H1 (cell line): Measurements from ENCODE around the gene PSMB9. TPM values are rescaled to one million over a fixed set of nuclear protein-coding genes. Genes with fewer than 3 reads are reported as not detected.
A peak's percentile ranks its signal among the peaks of the same experiment; 100 is the strongest.

Experiments
- CTCF ChIA-PET: fragments of 300-600 bp; sonication (Branson Sonifier 250); formaldehyde crosslinking; loops from one replicate; lab custom pipeline; 2021; ENCODE audit not compliant: partially characterized antibody; lab: Charles Lee
- POLR2A ChIA-PET: fragments of 300-600 bp; sonication (Branson Sonifier 250); formaldehyde crosslinking; loops from one replicate; lab custom pipeline; 2021; ENCODE audit warnings: inconsistent platforms; ENCODE audit not compliant: partially characterized antibody; lab: Charles Lee
- DNase-seq, 2 experiments: peaks; one replicate each; pipeline versions ENCODE4 v3.0.0 to v3.0.0-alpha.2; 2010 to 2022; ENCODE audit warnings: low spot score in 2 of 2, low read depth in 1 of 2, mixed read lengths in 1 of 2
- FAIRE-seq: peaks from 2 replicates; lab custom pipeline; 2011; peaks lifted over from hg19 to GRCh38; lab: Jason Lieb, UNC
- H2AFZ ChIP-seq: 2 replicates; pipeline ENCODE4 v1.8.1; 2012; ENCODE audit warnings: low read length, inconsistent platforms
- H2AK5ac ChIP-seq: 2 replicates; pipeline ENCODE4 v1.6.1; 2013; ENCODE audit warnings: low read depth, low read length
- H2BK120ac ChIP-seq: replicated peaks from 2 replicates; pipeline ENCODE3; 2013; ENCODE audit warnings: low read depth, low read length, inconsistent platforms
- H2BK12ac ChIP-seq: 2 replicates; pipeline ENCODE4 v1.6.1; 2013; ENCODE audit warnings: low read depth, low read length
- H2BK15ac ChIP-seq: 2 replicates; pipeline ENCODE4 v1.6.1; 2013; ENCODE audit warnings: low read length
- H2BK20ac ChIP-seq: 2 replicates; pipeline ENCODE4 v1.6.1; 2013; ENCODE audit warnings: low read length
- H2BK5ac ChIP-seq: 2 replicates; pipeline ENCODE4 v1.6.1; 2013; ENCODE audit warnings: low read depth, low read length
- H3K14ac ChIP-seq: 2 replicates; pipeline ENCODE4 v1.6.1; 2013; ENCODE audit warnings: inconsistent platforms; ENCODE audit not compliant: insufficient read length
- H3K18ac ChIP-seq: 2 replicates; pipeline ENCODE4 v1.6.1; 2013; ENCODE audit warnings: low read length; ENCODE audit errors: extremely low read depth
- H3K23ac ChIP-seq: 2 replicates; pipeline ENCODE4 v1.6.1; 2013; ENCODE audit warnings: inconsistent platforms; ENCODE audit not compliant: insufficient read length
- H3K23me2 ChIP-seq: 2 replicates; pipeline ENCODE4 v1.6.1; 2013; ENCODE audit warnings: low read depth, low read length
- H3K27ac ChIP-seq: 2 replicates; pipeline ENCODE4 v1.6.1; 2011; ENCODE audit warnings: low read depth, low read length, inconsistent platforms
- H3K27me3 ChIP-seq, 4 experiments: replicated peaks in 1 of 4; 1 replicate in 1 of 4; 2 replicates in 3 of 4; pipeline versions ENCODE4 v1.6.1 to v1.8.1; 2011 to 2013; ENCODE audit warnings: low read length in 3 of 4, mild to moderate bottlenecking in 3 of 4, inconsistent platforms in 2 of 4, mixed read lengths in 2 of 4, moderate library complexity in 1 of 4; ENCODE audit not compliant: control insufficient read depth in 3 of 4, insufficient read depth in 3 of 4; ENCODE audit errors: extremely low read depth in 1 of 4
- H3K36me3 ChIP-seq, 4 experiments: 2 replicates each; pipeline versions ENCODE4 v1.6.1 to v1.8.1; 2011 to 2013; ENCODE audit warnings: mild to moderate bottlenecking in 4 of 4, low read length in 3 of 4, moderate library complexity in 2 of 4, control low read depth in 1 of 4, inconsistent platforms in 1 of 4; ENCODE audit not compliant: insufficient read depth in 4 of 4, control insufficient read depth in 2 of 4
- H3K4ac ChIP-seq: replicated peaks from 2 replicates; pipeline ENCODE3; 2013; ENCODE audit warnings: low read length, low read depth, mixed read lengths, inconsistent platforms; ENCODE audit not compliant: insufficient read length
- H3K4me1 ChIP-seq, 4 experiments: replicated peaks in 1 of 4; 1 replicate in 1 of 4; 2 replicates in 3 of 4; pipeline versions ENCODE4 v1.6.1 to v1.8.1; 2011 to 2013; ENCODE audit warnings: low read length in 3 of 4, inconsistent platforms in 2 of 4, mixed read lengths in 1 of 4; ENCODE audit not compliant: insufficient read depth in 4 of 4, control insufficient read depth in 3 of 4
- H3K4me2 ChIP-seq, 2 experiments: 2 replicates each; pipeline versions ENCODE4 v1.6.1 to v1.8.1; 2011 to 2013; ENCODE audit warnings: low read depth in 2 of 2, low read length in 2 of 2, control low read depth in 1 of 2, inconsistent platforms in 1 of 2, mild to moderate bottlenecking in 1 of 2; ENCODE audit not compliant: insufficient read depth in 1 of 2
- H3K4me3 ChIP-seq, 4 experiments: fragments of 200-600, 300-600 bp in 1 of 4; sonication (generic), shearing (Covaris generic), sonication (Bioruptor Twin) in 1 of 4; 2 replicates each; pipeline versions ENCODE4 v1.5.1 to v1.8.1; 2011 to 2016; ENCODE audit warnings: low read length in 4 of 4, low read depth in 3 of 4, control low read depth in 2 of 4, inconsistent platforms in 2 of 4, mild to moderate bottlenecking in 2 of 4, mixed read lengths in 1 of 4, moderate library complexity in 1 of 4; ENCODE audit not compliant: insufficient read depth in 2 of 4; ENCODE audit errors: extremely low read depth in 1 of 4
- H3K56ac ChIP-seq: replicated peaks from 2 replicates; pipeline ENCODE3; 2013; ENCODE audit warnings: low read depth, mild to moderate bottlenecking, mixed read lengths, low read length, inconsistent platforms; ENCODE audit not compliant: insufficient read length
- H3K79me1 ChIP-seq: 2 replicates; pipeline ENCODE4 v1.6.1; 2013; ENCODE audit warnings: low read depth, low read length, control low read depth
- H3K79me2 ChIP-seq, 2 experiments: 2 replicates each; pipeline versions ENCODE4 v1.6.1 to v1.8.1; 2012 to 2013; ENCODE audit warnings: low read length in 2 of 2, mild to moderate bottlenecking in 2 of 2, inconsistent platforms in 1 of 2; ENCODE audit not compliant: insufficient read depth in 2 of 2, control insufficient read depth in 1 of 2
- H3K9ac ChIP-seq, 4 experiments: replicated peaks in 1 of 4; 1 replicate in 1 of 4; 2 replicates in 3 of 4; pipeline versions ENCODE4 v1.6.1 to v1.8.1; 2011 to 2013; ENCODE audit warnings: low read depth in 3 of 4, low read length in 3 of 4, control low read depth in 2 of 4, mild to moderate bottlenecking in 2 of 4, moderate library complexity in 2 of 4, inconsistent platforms in 1 of 4; ENCODE audit errors: extremely low read depth in 1 of 4
- H3K9me3 ChIP-seq, 2 experiments: 2 replicates each; pipeline versions ENCODE4 v1.6.1 to v1.8.1; 2012 to 2013; ENCODE audit warnings: mild to moderate bottlenecking in 2 of 2, moderate library complexity in 2 of 2, control low read depth in 1 of 2, inconsistent platforms in 1 of 2, low read depth in 1 of 2, low read length in 1 of 2, mixed read lengths in 1 of 2; ENCODE audit not compliant: insufficient read depth in 2 of 2
- H4K20me1 ChIP-seq, 2 experiments: replicated peaks in 1 of 2; 2 replicates each; pipeline versions ENCODE3 to v1.8.1; 2011 to 2013; ENCODE audit warnings: inconsistent platforms in 2 of 2, low read length in 2 of 2, mild to moderate bottlenecking in 1 of 2; ENCODE audit not compliant: insufficient read depth in 2 of 2, control insufficient read depth in 1 of 2
- H4K5ac ChIP-seq: 2 replicates; pipeline ENCODE4 v1.6.1; 2013; ENCODE audit warnings: low read length, low read depth, mixed read lengths, inconsistent platforms; ENCODE audit not compliant: insufficient read length
- H4K8ac ChIP-seq: 2 replicates; pipeline ENCODE4 v1.8.0; 2013; ENCODE audit warnings: mild to moderate bottlenecking, moderate library complexity, low read length, inconsistent platforms; ENCODE audit not compliant: insufficient read depth; ENCODE audit errors: extremely low read depth
- H4K91ac ChIP-seq: replicated peaks from 2 replicates; pipeline ENCODE3; 2013; ENCODE audit warnings: low read length, mixed read lengths, inconsistent platforms; ENCODE audit not compliant: insufficient read length
- HDAC6 ChIP-seq: IDR thresholded peaks from one replicate; pipeline ENCODE4 v1.7.1; 2012; ENCODE audit warnings: low read depth, mild to moderate bottlenecking, inconsistent platforms, low read length, moderate library complexity
- WGBS, 2 experiments: shearing (Covaris generic) in 1 of 2; methylation state at CpG; one replicate each; pipeline versions ENCODE4 v1.1.6 to v1.1.7; 2013 to 2015; ENCODE audit warnings: low lambda C conversion rate in 2 of 2, mixed read lengths in 2 of 2, inconsistent platforms in 1 of 2, low coverage in 1 of 2, missing lambda C conversion rate in 1 of 2; ENCODE audit not compliant: insufficient replicate concordance in 2 of 2, insufficient coverage in 1 of 2, insufficient read length in 1 of 2; ENCODE audit errors: extremely low coverage in 1 of 2, missing lambda C conversion rate in 1 of 2; 5-methylcytosine and 5-hydroxymethylcytosine counted together
- polyA plus RNA-seq, 7 experiments: library from polyadenylated mRNA; depleted of rRNA in 3 of 7; stranded (reverse) in 5 of 7; unstranded in 2 of 7; fragments of >200 nt in 5 of 7; fragments of 200-250 nt in 2 of 7; gene quantifications; 1 replicate in 5 of 7; 2 replicates in 1 of 7; 4 replicates in 1 of 7; pipeline versions ENCODE4 v1.2.1 to v1.2.3, GENCODE V29; 2011 to 2013; ENCODE audit warnings: missing spikeins in 2 of 7, mixed read lengths in 2 of 7
- total RNA-seq: library from RNA; stranded (reverse); fragmentation: NEBNext Ultra II Directional; extraction: Animal tissue kit (Norgen Biotek cat#: 25700); gene quantifications from 2 replicates; pipeline ENCODE4 v1.2.1, GENCODE V29; 2021

PSMB9 gene
- total and polyA plus RNA-seq, 2 of the 8 experiments (the other 6 are each of a cell fraction or from before 2014, with no cell fraction given), result 4.5 to 22.8 TPM

- Histone ChIP-seq H3K9me3 (no peaks in the 10 kb centered on the region), H4K91ac (no peak overlapping the region), H3K4me2 (peak overlapping the region in 1 of 2 experiments; percentile 92; a peak in 1 of 4 replicates), H3K9ac (no peak overlapping the region), H3K79me2 (no peaks in the 10 kb centered on the region), H3K4me1 (peaks cover 0 to 4% (median 3%) of the 10 kb centered on the region in 4 experiments; a peak in 5 of 7 replicates), H2AK5ac (no peak overlapping the region), H3K4ac (no peak overlapping the region), H3K18ac (no peak overlapping the region), H3K79me1 (no peaks in the 10 kb centered on the region), H4K5ac (no peak overlapping the region), H2BK20ac (no peak overlapping the region), H3K23me2 (peaks cover 13% of the 10 kb centered on the region), H3K27me3 (peaks cover 0 to 11% (median 10%) of the 10 kb centered on the region in 4 experiments; a peak in 4 of 7 replicates), H3K23ac (no peak overlapping the region), H3K14ac (no peak overlapping the region), H2BK5ac (no peak overlapping the region), H2BK120ac (no peak overlapping the region), H3K56ac (no peak overlapping the region), H4K8ac (no peak overlapping the region), H4K20me1 (peaks cover 0 to 2% of the 10 kb centered on the region in 2 experiments), H2AFZ (no peak overlapping the region), H2BK12ac (no peak overlapping the region), H2BK15ac (no peak overlapping the region), H3K4me3 (no peak overlapping the region), H3K27ac (no peak overlapping the region), H3K36me3 (peaks cover 0 to 4% (median 0%) of the 10 kb centered on the region in 4 experiments; a peak in 5 of 8 replicates)
- DNase-seq (no peak), FAIRE-seq (no peak)
- 81% methylated on average over 8 of the region's 8 CpGs; no CpG with 5 or more reads in 1 of the 2 experiments for WGBS, 2 experiments
- ChIA-PET POLR2A (no interaction called here), CTCF (interaction anchor here (0.7 to 11.2 kb wide), 4 partner anchors 8 to 141 kb away, joined by 3 to 402 read pairs (median 11); partner anchors contain the start of genes HLA-DMA, PSMB9 and TAP1)
- no peak for TF ChIP-seq HDAC6
These were observed 11.3 kb upstream of the PSMB9 start for GRCh38 chr6:32842690-32843089.
